Urothelium cell line (cell line): Measurements from ENCODE around the gene SFTPB.
"Not testable (repeated sequence)": the region's sequence is repeated elsewhere in the genome, so short reads cannot be mapped to it uniquely, and the experiment has no call there.

Source experiments
- DNase-seq: peaks from one replicate; pipeline ENCODE4 v3.0.0; 2011; ENCODE audit warnings: low spot score, mixed read lengths
- FAIRE-seq: peaks from 2 replicates; lab custom pipeline; 2011; peaks lifted over from hg19 to GRCh38; lab: Jason Lieb, UNC

SFTPB gene

GRCh38 chr2:85660301-85660700 is 7.7 kb downstream of the SFTPB start:
- not testable (repeated sequence) for DNase-seq, FAIRE-seq

GRCh38 chr2:85659324-85659981 is 8.5 kb downstream of the SFTPB start:
- FAIRE-seq: no peak

GRCh38 chr2:85657399-85657798 is 10.6 kb downstream of the SFTPB start:
- FAIRE-seq, DNase-seq: not testable (repeated sequence)

More at GRCh38 chr2:85659324-85659981, 8.5 kb downstream of the SFTPB start:
- DNase-seq: no peak

GRCh38 chr2:85656468-85656867 is 11.5 kb downstream of the SFTPB start:
- FAIRE-seq: no peak

GRCh38 chr2:85655961-85656417 is 12.0 kb downstream of the SFTPB start:
- FAIRE-seq: no peak
- no peak for DNase-seq

More at GRCh38 chr2:85656468-85656867, 11.5 kb downstream of the SFTPB start:
- no peak for DNase-seq

GRCh38 chr2:85653996-85654395 is 14.0 kb downstream of the SFTPB start:
- DNase-seq (no peak), FAIRE-seq (no peak)

GRCh38 chr2:85652056-85652455 is 15.9 kb downstream of the SFTPB start:
- DNase-seq (no peak), FAIRE-seq (no peak)

GRCh38 chr2:85651097-85651496 is 16.9 kb downstream of the SFTPB start:
- FAIRE-seq (no peak), DNase-seq (no peak)

GRCh38 chr2:85650456-85650855 is 17.5 kb downstream of the SFTPB start:
- no peak for FAIRE-seq
- DNase-seq: no peak

GRCh38 chr2:85649201-85650190 is 18.5 kb downstream of the SFTPB start:
- no peak for DNase-seq
- FAIRE-seq: no peak

GRCh38 chr2:85648619-85649018 is 19.4 kb downstream of the SFTPB start:
- FAIRE-seq: no peak

GRCh38 chr2:85647823-85648526 is 20.0 kb downstream of the SFTPB start:
- DNase-seq: no peak
- FAIRE-seq: no peak

More at GRCh38 chr2:85648619-85649018, 19.4 kb downstream of the SFTPB start:
- DNase-seq: peak; percentile 38

GRCh38 chr2:85646166-85646565 is 21.8 kb downstream of the SFTPB start:
- FAIRE-seq: no peak

GRCh38 chr2:85644909-85645308 is 23.1 kb downstream of the SFTPB start:
- FAIRE-seq (no peak), DNase-seq (no peak)

More at GRCh38 chr2:85646166-85646565, 21.8 kb downstream of the SFTPB start:
- no peak for DNase-seq

- DNase-seq: no peak
- no peak for FAIRE-seq
Observed at GRCh38 chr2:85642725-85643124, 25.3 kb downstream of the SFTPB start.

GRCh38 chr2:85635636-85636035 is 32.4 kb downstream of the SFTPB start:
- FAIRE-seq: no peak
- no peak for DNase-seq

- no peak for DNase-seq
- FAIRE-seq: no peak
Observed at GRCh38 chr2:85635011-85635410, 33.0 kb downstream of the SFTPB start.

- FAIRE-seq: no peak
- DNase-seq: no peak
Observed at GRCh38 chr2:85631316-85631715, 36.7 kb downstream of the SFTPB start.

GRCh38 chr2:85628658-85629057 is 39.3 kb downstream of the SFTPB start:
- no peak for FAIRE-seq
- DNase-seq: no peak

- no peak for FAIRE-seq
- DNase-seq: no peak
Observed at GRCh38 chr2:85623991-85624390, 44.0 kb downstream of the SFTPB start.

GRCh38 chr2:85621338-85621737 is 46.7 kb downstream of the SFTPB start:
- DNase-seq (no peak), FAIRE-seq (no peak)
